H1 (cell line): ENCODE data around the gene TMED10. TPM values are rescaled to one million over a fixed set of nuclear protein-coding genes. Genes with fewer than 3 reads are reported as not detected.

Source experiments
- CTCF ChIA-PET: fragments of 300-600 bp; sonication (Branson Sonifier 250); formaldehyde crosslinking; loops from one replicate; lab custom pipeline; 2021; ENCODE audit not compliant: partially characterized antibody; lab: Charles Lee
- POLR2A ChIA-PET: fragments of 300-600 bp; sonication (Branson Sonifier 250); formaldehyde crosslinking; loops from one replicate; lab custom pipeline; 2021; ENCODE audit warnings: inconsistent platforms; ENCODE audit not compliant: partially characterized antibody; lab: Charles Lee
- DNase-seq, 2 experiments: peaks; one replicate each; pipeline versions ENCODE4 v3.0.0 to v3.0.0-alpha.2; 2010 to 2022; ENCODE audit warnings: low spot score in 2 of 2, low read depth in 1 of 2, mixed read lengths in 1 of 2
- FAIRE-seq: peaks from 2 replicates; lab custom pipeline; 2011; peaks lifted over from hg19 to GRCh38; lab: Jason Lieb, UNC
- H2AFZ ChIP-seq: 2 replicates; pipeline ENCODE4 v1.8.1; 2012; ENCODE audit warnings: low read length, inconsistent platforms
- H2AK5ac ChIP-seq: 2 replicates; pipeline ENCODE4 v1.6.1; 2013; ENCODE audit warnings: low read depth, low read length
- H2BK120ac ChIP-seq: replicated peaks from 2 replicates; pipeline ENCODE3; 2013; ENCODE audit warnings: low read depth, low read length, inconsistent platforms
- H2BK12ac ChIP-seq: 2 replicates; pipeline ENCODE4 v1.6.1; 2013; ENCODE audit warnings: low read depth, low read length
- H2BK15ac ChIP-seq: 2 replicates; pipeline ENCODE4 v1.6.1; 2013; ENCODE audit warnings: low read length
- H2BK20ac ChIP-seq: 2 replicates; pipeline ENCODE4 v1.6.1; 2013; ENCODE audit warnings: low read length
- H2BK5ac ChIP-seq: 2 replicates; pipeline ENCODE4 v1.6.1; 2013; ENCODE audit warnings: low read depth, low read length
- H3K14ac ChIP-seq: 2 replicates; pipeline ENCODE4 v1.6.1; 2013; ENCODE audit warnings: inconsistent platforms; ENCODE audit not compliant: insufficient read length
- H3K18ac ChIP-seq: 2 replicates; pipeline ENCODE4 v1.6.1; 2013; ENCODE audit warnings: low read length; ENCODE audit errors: extremely low read depth
- H3K23ac ChIP-seq: 2 replicates; pipeline ENCODE4 v1.6.1; 2013; ENCODE audit warnings: inconsistent platforms; ENCODE audit not compliant: insufficient read length
- H3K23me2 ChIP-seq: 2 replicates; pipeline ENCODE4 v1.6.1; 2013; ENCODE audit warnings: low read depth, low read length
- H3K27ac ChIP-seq: 2 replicates; pipeline ENCODE4 v1.6.1; 2011; ENCODE audit warnings: low read depth, low read length, inconsistent platforms
- H3K27me3 ChIP-seq, 4 experiments: replicated peaks in 1 of 4; 1 replicate in 1 of 4; 2 replicates in 3 of 4; pipeline versions ENCODE4 v1.6.1 to v1.8.1; 2011 to 2013; ENCODE audit warnings: low read length in 3 of 4, mild to moderate bottlenecking in 3 of 4, inconsistent platforms in 2 of 4, mixed read lengths in 2 of 4, moderate library complexity in 1 of 4; ENCODE audit not compliant: control insufficient read depth in 3 of 4, insufficient read depth in 3 of 4; ENCODE audit errors: extremely low read depth in 1 of 4
- H3K36me3 ChIP-seq, 4 experiments: 2 replicates each; pipeline versions ENCODE4 v1.6.1 to v1.8.1; 2011 to 2013; ENCODE audit warnings: mild to moderate bottlenecking in 4 of 4, low read length in 3 of 4, moderate library complexity in 2 of 4, control low read depth in 1 of 4, inconsistent platforms in 1 of 4; ENCODE audit not compliant: insufficient read depth in 4 of 4, control insufficient read depth in 2 of 4
- H3K4ac ChIP-seq: replicated peaks from 2 replicates; pipeline ENCODE3; 2013; ENCODE audit warnings: low read length, low read depth, mixed read lengths, inconsistent platforms; ENCODE audit not compliant: insufficient read length
- H3K4me1 ChIP-seq, 4 experiments: replicated peaks in 1 of 4; 1 replicate in 1 of 4; 2 replicates in 3 of 4; pipeline versions ENCODE4 v1.6.1 to v1.8.1; 2011 to 2013; ENCODE audit warnings: low read length in 3 of 4, inconsistent platforms in 2 of 4, mixed read lengths in 1 of 4; ENCODE audit not compliant: insufficient read depth in 4 of 4, control insufficient read depth in 3 of 4
- H3K4me2 ChIP-seq, 2 experiments: 2 replicates each; pipeline versions ENCODE4 v1.6.1 to v1.8.1; 2011 to 2013; ENCODE audit warnings: low read depth in 2 of 2, low read length in 2 of 2, control low read depth in 1 of 2, inconsistent platforms in 1 of 2, mild to moderate bottlenecking in 1 of 2; ENCODE audit not compliant: insufficient read depth in 1 of 2
- H3K4me3 ChIP-seq, 4 experiments: fragments of 200-600, 300-600 bp in 1 of 4; sonication (generic), shearing (Covaris generic), sonication (Bioruptor Twin) in 1 of 4; 2 replicates each; pipeline versions ENCODE4 v1.5.1 to v1.8.1; 2011 to 2016; ENCODE audit warnings: low read length in 4 of 4, low read depth in 3 of 4, control low read depth in 2 of 4, inconsistent platforms in 2 of 4, mild to moderate bottlenecking in 2 of 4, mixed read lengths in 1 of 4, moderate library complexity in 1 of 4; ENCODE audit not compliant: insufficient read depth in 2 of 4; ENCODE audit errors: extremely low read depth in 1 of 4
- H3K56ac ChIP-seq: replicated peaks from 2 replicates; pipeline ENCODE3; 2013; ENCODE audit warnings: low read depth, mild to moderate bottlenecking, mixed read lengths, low read length, inconsistent platforms; ENCODE audit not compliant: insufficient read length
- H3K79me1 ChIP-seq: 2 replicates; pipeline ENCODE4 v1.6.1; 2013; ENCODE audit warnings: low read depth, low read length, control low read depth
- H3K79me2 ChIP-seq, 2 experiments: 2 replicates each; pipeline versions ENCODE4 v1.6.1 to v1.8.1; 2012 to 2013; ENCODE audit warnings: low read length in 2 of 2, mild to moderate bottlenecking in 2 of 2, inconsistent platforms in 1 of 2; ENCODE audit not compliant: insufficient read depth in 2 of 2, control insufficient read depth in 1 of 2
- H3K9ac ChIP-seq, 4 experiments: replicated peaks in 1 of 4; 1 replicate in 1 of 4; 2 replicates in 3 of 4; pipeline versions ENCODE4 v1.6.1 to v1.8.1; 2011 to 2013; ENCODE audit warnings: low read depth in 3 of 4, low read length in 3 of 4, control low read depth in 2 of 4, mild to moderate bottlenecking in 2 of 4, moderate library complexity in 2 of 4, inconsistent platforms in 1 of 4; ENCODE audit errors: extremely low read depth in 1 of 4
- H3K9me3 ChIP-seq, 2 experiments: 2 replicates each; pipeline versions ENCODE4 v1.6.1 to v1.8.1; 2012 to 2013; ENCODE audit warnings: mild to moderate bottlenecking in 2 of 2, moderate library complexity in 2 of 2, control low read depth in 1 of 2, inconsistent platforms in 1 of 2, low read depth in 1 of 2, low read length in 1 of 2, mixed read lengths in 1 of 2; ENCODE audit not compliant: insufficient read depth in 2 of 2
- H4K20me1 ChIP-seq, 2 experiments: replicated peaks in 1 of 2; 2 replicates each; pipeline versions ENCODE3 to v1.8.1; 2011 to 2013; ENCODE audit warnings: inconsistent platforms in 2 of 2, low read length in 2 of 2, mild to moderate bottlenecking in 1 of 2; ENCODE audit not compliant: insufficient read depth in 2 of 2, control insufficient read depth in 1 of 2
- H4K5ac ChIP-seq: 2 replicates; pipeline ENCODE4 v1.6.1; 2013; ENCODE audit warnings: low read length, low read depth, mixed read lengths, inconsistent platforms; ENCODE audit not compliant: insufficient read length
- H4K8ac ChIP-seq: 2 replicates; pipeline ENCODE4 v1.8.0; 2013; ENCODE audit warnings: mild to moderate bottlenecking, moderate library complexity, low read length, inconsistent platforms; ENCODE audit not compliant: insufficient read depth; ENCODE audit errors: extremely low read depth
- H4K91ac ChIP-seq: replicated peaks from 2 replicates; pipeline ENCODE3; 2013; ENCODE audit warnings: low read length, mixed read lengths, inconsistent platforms; ENCODE audit not compliant: insufficient read length
- CEBPB ChIP-seq: IDR thresholded peaks from 2 replicates; pipeline ENCODE4 v1.6.1; 2012; ENCODE audit warnings: low read depth, low read length
- CHD2 ChIP-seq: IDR thresholded peaks from 2 replicates; pipeline ENCODE4 v1.6.1; 2012; ENCODE audit warnings: low read length, improper control_type of control experiment
- E2F6 ChIP-seq: IDR thresholded peaks from 2 replicates; pipeline ENCODE4 v1.6.1; 2012; ENCODE audit warnings: inconsistent platforms
- EGR1 ChIP-seq: IDR thresholded peaks from 2 replicates; pipeline ENCODE4 v1.6.1; 2011; ENCODE audit warnings: low read depth, low read length, borderline replicate concordance
- EP300 ChIP-seq, 2 experiments: IDR thresholded peaks; 1 replicate in 1 of 2; 2 replicates in 1 of 2; pipeline ENCODE4 v1.6.1; 2011 to 2012; ENCODE audit warnings: low read depth in 2 of 2, low read length in 2 of 2, mild to moderate bottlenecking in 2 of 2, borderline replicate concordance in 1 of 2, inconsistent platforms in 1 of 2, moderate library complexity in 1 of 2
- EZH2 ChIP-seq: fragments of 200-600 bp; sonication (generic); IDR thresholded peaks from 2 replicates; pipeline ENCODE4 v1.7.1; 2012; ENCODE audit warnings: low read depth, mild to moderate bottlenecking, moderate library complexity, low read length, inconsistent platforms; ENCODE audit not compliant: severe bottlenecking
- FOSL1 ChIP-seq: IDR thresholded peaks from 2 replicates; pipeline ENCODE4 v1.6.1; 2011; ENCODE audit warnings: mild to moderate bottlenecking, low read depth, low read length, moderate library complexity; ENCODE audit not compliant: insufficient read depth
- HDAC2 ChIP-seq, 2 experiments: fragments of 300-600 bp in 1 of 2; sonication (generic) in 1 of 2; IDR thresholded peaks; 2 replicates each; pipeline ENCODE4 v1.6.1; 2011 to 2012; ENCODE audit warnings: low read depth in 2 of 2, low read length in 2 of 2, mild to moderate bottlenecking in 2 of 2, moderate library complexity in 2 of 2, borderline replicate concordance in 1 of 2, inconsistent platforms in 1 of 2
- KDM1A ChIP-seq: fragments of 200-600, 300-600 bp; sonication (generic); IDR thresholded peaks from 2 replicates; pipeline ENCODE4 v1.7.1; 2016; ENCODE audit warnings: mild to moderate bottlenecking, low read length, borderline replicate concordance
- KDM5A ChIP-seq: fragments of 200-600 bp; IDR thresholded peaks from 2 replicates; pipeline ENCODE4 v1.7.1; 2012; ENCODE audit warnings: mild to moderate bottlenecking, low read length, inconsistent platforms, mixed read lengths
- MAFK ChIP-seq: IDR thresholded peaks from 2 replicates; pipeline ENCODE4 v1.6.1; 2012; ENCODE audit warnings: low read depth, mild to moderate bottlenecking, improper control_type of control experiment, low read length
- NRF1 ChIP-seq: IDR thresholded peaks from 2 replicates; pipeline ENCODE4 v1.6.1; 2011; ENCODE audit warnings: mild to moderate bottlenecking, low read depth, low read length, improper control_type of control experiment
- POU5F1 ChIP-seq: IDR thresholded peaks from 2 replicates; pipeline ENCODE4 v1.6.1; 2011; ENCODE audit warnings: low read depth, mild to moderate bottlenecking, low read length, moderate library complexity
- RFX5 ChIP-seq: IDR thresholded peaks from 2 replicates; pipeline ENCODE4 v1.6.1; 2011; ENCODE audit warnings: low read depth, low read length, improper control_type of control experiment, borderline replicate concordance
- SP2 ChIP-seq: IDR thresholded peaks from 2 replicates; pipeline ENCODE4 v1.6.1; 2012; ENCODE audit warnings: mild to moderate bottlenecking, low read length, inconsistent platforms
- polyA plus RNA-seq, 7 experiments: library from polyadenylated mRNA; depleted of rRNA in 3 of 7; stranded (reverse) in 5 of 7; unstranded in 2 of 7; fragments of >200 nt in 5 of 7; fragments of 200-250 nt in 2 of 7; gene quantifications; 1 replicate in 5 of 7; 2 replicates in 1 of 7; 4 replicates in 1 of 7; pipeline versions ENCODE4 v1.2.1 to v1.2.3, GENCODE V29; 2011 to 2013; ENCODE audit warnings: missing spikeins in 2 of 7, mixed read lengths in 2 of 7
- total RNA-seq: library from RNA; stranded (reverse); fragmentation: NEBNext Ultra II Directional; extraction: Animal tissue kit (Norgen Biotek cat#: 25700); gene quantifications from 2 replicates; pipeline ENCODE4 v1.2.1, GENCODE V29; 2021

TMED10 gene
- total and polyA plus RNA-seq, 2 of the 8 experiments (the other 6 are each of a cell fraction or from before 2014, with no cell fraction given): 218 to 250 TPM

- H3K23ac ChIP-seq: no peak overlapping the region
- H4K91ac ChIP-seq: no peak overlapping the region
- H4K8ac ChIP-seq: no peak overlapping the region
- H3K4me1 ChIP-seq: no peaks in the 10 kb centered on the region
- H2BK20ac ChIP-seq: no peak overlapping the region
- no peak overlapping the region for H2BK120ac ChIP-seq
- FAIRE-seq: no peak
- no peaks in the 10 kb centered on the region for H3K27me3 ChIP-seq
- H2AK5ac ChIP-seq: no peak overlapping the region
- DNase-seq: no peak
- no peaks in the 10 kb centered on the region for H3K79me1 ChIP-seq
- H2BK5ac ChIP-seq: no peak overlapping the region
- H4K20me1 ChIP-seq: no peaks in the 10 kb centered on the region
- no peaks in the 10 kb centered on the region; the same call in 1 of the 2 replicates for H3K23me2 ChIP-seq
- no peak overlapping the region for H3K56ac ChIP-seq
- H2BK12ac ChIP-seq: no peak overlapping the region
- no peak overlapping the region for H3K18ac ChIP-seq
- no peak overlapping the region for H3K27ac ChIP-seq
- H3K14ac ChIP-seq: no peak overlapping the region
- no peak overlapping the region for H4K5ac ChIP-seq
- H2AFZ ChIP-seq: no peak overlapping the region
- H3K4me3 ChIP-seq: no peak overlapping the region
- H2BK15ac ChIP-seq: no peak overlapping the region
- peaks cover 0 to 61% (median 31%) of the 10 kb centered on the region in 4 experiments; a peak in 6 of 8 replicates for H3K36me3 ChIP-seq
- H3K79me2 ChIP-seq: no peaks in the 10 kb centered on the region
- POLR2A ChIA-PET: interaction anchor here (1.0 to 1.3 kb wide), 2 partner anchors 13 to 28 kb away, joined by 3 to 4 read pairs; no protein-coding TSS in a partner anchor
- CTCF ChIA-PET: interaction anchor here (0.6 to 3.4 kb wide), 5 partner anchors 10 to 208 kb away, joined by 3 to 24 read pairs (median 3); no protein-coding TSS in a partner anchor
- H3K4ac ChIP-seq: no peak overlapping the region
- H3K9me3 ChIP-seq: no peaks in the 10 kb centered on the region
- no peak overlapping the region for H3K9ac ChIP-seq
- H3K4me2 ChIP-seq: no peak overlapping the region
- no peak for TF ChIP-seq E2F6
- no peak for TF ChIP-seq POU5F1
- no peak for TF ChIP-seq EP300 (IDR thresholded peaks at IDR 0.05; ENCODE audit: borderline replicate concordance in 1 of 2, low read depth in 2 of 2, low read length in 2 of 2)
- TF ChIP-seq MAFK: no peak
- TF ChIP-seq NRF1: no peak
- no peak for TF ChIP-seq EZH2
- TF ChIP-seq RFX5: no peak
- no peak for TF ChIP-seq KDM5A
- TF ChIP-seq EGR1: no peak
- no peak for TF ChIP-seq CHD2
- no peak for TF ChIP-seq CEBPB
- TF ChIP-seq FOSL1: no peak
- no peak for TF ChIP-seq KDM1A
- no peak for TF ChIP-seq SP2
- no peak for TF ChIP-seq HDAC2 (IDR thresholded peaks at IDR 0.05; ENCODE audit: borderline replicate concordance in 1 of 2, low read depth in 2 of 2, low read length in 2 of 2)
These were observed 78.2 kb downstream of the TMED10 start for GRCh38 chr14:75098212-75098611.
